GM18505 (cell line): ENCODE data around the gene ADAMTS14.
"Not testable (repeated sequence)": the region's sequence is repeated elsewhere in the genome, so short reads cannot be mapped to it uniquely, and the experiment has no call there.

Experiments used
- ATAC-seq: cut with Tn5 transposase; IDR thresholded peaks from one replicate; pipeline ENCODE4 v1.9.1; 2021; ENCODE audit not compliant: unreplicated experiment
- POLR2A ChIP-seq: IDR thresholded peaks from 4 replicates; pipeline ENCODE4 v1.6.1; 2011; ENCODE audit warnings: borderline replicate concordance; ENCODE audit not compliant: insufficient read depth, insufficient read length; ENCODE audit errors: extremely low read depth

ADAMTS14 gene

DNA sequence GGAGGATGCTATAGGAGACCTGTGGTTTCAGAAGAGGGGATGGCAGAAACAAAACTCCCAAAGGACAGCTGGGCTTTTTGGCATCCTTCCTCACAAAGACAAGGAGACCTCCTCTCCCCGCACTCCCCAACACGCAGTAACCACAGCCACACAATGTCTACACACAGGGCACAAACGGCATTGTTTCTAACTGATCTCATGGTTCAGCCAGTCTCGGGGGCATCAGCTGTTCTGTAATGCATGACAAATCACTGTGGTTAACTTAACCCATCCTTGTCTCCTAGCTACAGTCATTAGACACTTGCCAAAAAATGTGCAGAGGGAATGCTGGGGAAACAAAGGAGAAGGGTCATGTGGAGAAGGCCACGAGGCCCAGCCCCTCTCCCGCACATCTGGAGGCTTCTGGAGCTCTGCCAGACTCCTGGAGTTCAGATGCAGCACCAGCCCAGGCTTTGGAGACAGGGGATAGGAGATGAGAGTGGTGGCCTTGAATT, 7.6 kb upstream of the ADAMTS14 start:
- no peak for ATAC-seq
- no peak for TF ChIP-seq POLR2A

DNA sequence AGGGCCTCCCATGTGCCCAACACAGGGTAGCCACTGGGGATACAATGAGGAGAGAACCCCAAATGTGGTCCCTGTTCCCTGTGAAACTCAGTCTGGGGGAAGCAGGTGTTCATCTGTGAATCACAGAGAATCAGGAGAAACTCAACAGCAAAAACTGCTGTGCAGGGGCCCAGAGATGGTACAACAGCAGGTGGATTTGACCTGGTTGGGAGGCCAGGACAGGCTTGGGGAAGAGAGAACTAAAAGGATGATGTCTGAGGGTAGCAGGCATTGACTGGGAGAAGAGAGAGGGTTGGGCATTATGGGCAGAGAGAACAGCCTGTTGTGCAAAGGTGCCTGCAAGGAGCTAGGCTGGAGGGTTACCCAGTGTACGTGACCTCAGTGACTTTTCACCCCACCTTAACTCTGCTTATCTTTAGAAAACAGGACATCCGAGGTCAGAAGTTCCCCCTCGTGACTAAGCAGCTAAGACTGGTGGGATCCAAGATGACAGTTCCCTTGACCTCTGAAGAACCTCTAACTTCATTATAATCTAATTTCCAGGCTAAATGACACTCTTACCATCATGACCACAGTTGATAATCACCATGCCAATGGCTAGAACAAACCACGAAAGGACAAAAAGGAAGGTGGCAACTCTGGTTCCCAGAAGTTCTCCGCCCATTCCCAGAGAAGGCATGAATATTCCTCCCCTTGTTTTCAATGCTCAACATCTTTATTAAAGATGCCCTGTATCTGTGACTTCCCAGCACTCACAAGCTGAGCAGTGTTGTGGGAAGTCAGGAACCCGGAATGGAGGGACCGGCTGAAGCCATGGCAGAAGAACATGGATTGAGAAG, 5.1 kb upstream of the ADAMTS14 start:
- TF ChIP-seq POLR2A, result no peak
- no peak for ATAC-seq

DNA sequence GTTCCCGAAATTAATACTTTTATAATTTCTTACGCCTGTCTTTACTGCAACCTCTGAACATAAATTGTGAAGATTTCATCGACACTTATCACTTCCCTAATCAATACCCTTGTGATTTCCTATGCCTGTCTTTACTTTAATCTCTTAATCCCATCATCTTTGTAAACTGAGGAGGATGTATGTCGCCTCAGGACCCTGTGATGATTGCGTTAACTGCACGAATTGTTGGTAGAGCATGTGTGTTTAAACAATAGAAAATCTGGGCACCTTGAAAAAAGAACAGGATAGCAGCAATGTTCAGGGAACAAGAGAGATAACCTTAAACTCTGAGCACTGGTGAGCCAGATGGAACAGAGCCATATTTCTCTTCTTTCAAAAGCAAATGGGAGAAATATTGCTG, 4.5 kb upstream of the ADAMTS14 start:
- not testable (repeated sequence) for ATAC-seq

DNA sequence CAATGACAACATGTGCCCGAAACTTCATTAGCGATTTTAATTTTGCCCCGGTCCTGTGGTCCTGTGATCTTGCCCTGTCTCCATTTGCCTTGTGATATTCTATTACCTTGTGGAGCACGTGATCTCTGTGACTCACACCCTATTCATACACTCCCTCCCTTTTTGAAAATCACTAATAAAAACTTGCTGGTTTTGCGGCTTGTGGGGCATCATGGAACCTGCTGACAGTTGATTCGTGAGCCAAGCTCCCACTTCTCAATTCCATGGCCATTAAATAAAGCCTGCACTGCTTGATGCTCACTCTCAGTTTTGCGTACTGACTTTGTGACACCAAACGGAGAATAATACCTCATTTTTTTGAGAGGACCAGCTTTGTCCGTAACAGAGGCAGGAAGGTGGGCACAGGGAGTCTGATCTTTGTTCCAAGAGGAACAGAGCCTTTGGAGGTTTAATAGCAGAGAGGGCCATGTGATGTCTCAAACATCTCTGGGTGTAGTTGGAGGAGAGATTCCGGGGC, 3.8 kb upstream of the ADAMTS14 start:
- no peak for TF ChIP-seq POLR2A
- no peak for ATAC-seq

DNA sequence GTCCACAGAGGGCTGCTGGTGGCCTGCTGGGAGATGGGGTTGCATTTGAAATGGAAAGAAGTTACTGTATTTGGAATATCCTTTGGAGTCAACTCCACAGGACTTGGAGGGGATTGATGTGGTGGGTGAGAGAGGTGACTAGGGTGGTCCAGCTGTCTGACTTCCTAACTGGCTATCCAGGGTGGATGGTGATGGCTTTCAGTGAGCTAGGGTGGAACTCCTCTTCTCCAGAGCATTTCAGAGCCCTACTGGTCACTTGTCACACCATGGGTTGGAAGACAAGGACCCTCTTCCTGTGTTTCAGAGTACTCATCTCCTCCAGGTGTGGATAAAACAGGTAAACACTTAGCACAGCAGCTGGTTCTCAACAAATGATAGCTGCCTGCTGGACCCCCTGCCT, 3.3 kb upstream of the ADAMTS14 start:
- TF ChIP-seq POLR2A, result no peak
- no peak for ATAC-seq

DNA sequence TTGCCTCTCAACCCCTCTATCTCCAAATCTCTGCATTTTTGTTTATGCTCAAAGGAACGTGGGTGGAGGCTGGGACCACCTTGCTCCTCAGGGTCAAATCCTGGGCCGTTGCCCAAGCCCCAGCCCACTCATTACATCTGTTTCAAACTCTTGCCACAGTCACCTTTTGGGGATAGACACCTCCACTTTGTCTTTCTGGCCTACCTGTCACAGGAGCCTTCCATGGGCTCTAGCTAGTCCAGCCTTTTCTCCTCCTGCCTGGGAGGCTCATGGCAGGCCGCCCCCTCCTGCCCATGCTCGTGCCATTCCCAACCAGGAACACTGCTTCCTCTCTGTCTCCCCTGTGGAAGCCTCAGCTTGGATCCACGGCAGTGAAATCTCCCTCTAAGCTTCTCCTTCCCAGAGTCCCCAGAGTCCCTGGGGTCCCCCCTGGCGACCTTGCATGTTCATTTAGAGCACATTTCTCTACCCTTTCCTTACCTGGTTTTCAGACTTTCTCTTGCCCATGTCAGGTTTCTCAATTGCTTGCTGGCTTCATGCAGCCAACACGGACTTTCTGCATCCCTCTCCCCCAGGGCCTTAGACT, 2.5 kb upstream of the ADAMTS14 start:
- no peak for ATAC-seq
- TF ChIP-seq POLR2A, result no peak

DNA sequence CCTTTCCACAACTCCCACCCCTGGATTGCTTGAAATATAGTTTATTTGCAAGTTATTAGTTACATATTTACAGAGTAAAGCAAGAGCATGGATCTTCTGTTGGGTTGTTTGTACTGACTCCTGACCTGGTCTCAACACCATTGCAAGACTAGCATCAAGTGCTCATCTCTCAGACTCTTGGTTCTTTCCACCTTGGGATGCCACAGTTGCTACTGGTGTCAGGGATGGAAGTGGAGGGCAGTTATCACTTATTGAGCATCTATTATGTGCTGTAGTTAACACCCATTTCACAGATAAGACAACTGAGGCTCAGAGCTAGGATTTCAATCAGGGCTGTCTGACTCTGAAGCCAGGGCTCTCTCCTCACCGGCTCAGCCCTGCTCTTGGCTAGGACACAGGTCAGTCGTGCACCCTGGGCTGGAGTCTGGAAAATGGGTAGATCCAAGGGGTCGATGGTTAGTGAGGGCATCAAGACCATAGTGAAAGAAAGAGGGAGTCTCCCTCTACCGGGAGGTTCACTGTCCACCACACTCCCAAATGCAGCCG, 614 bp upstream of the ADAMTS14 start:
- ATAC-seq, result no peak
- TF ChIP-seq POLR2A, result no peak

DNA sequence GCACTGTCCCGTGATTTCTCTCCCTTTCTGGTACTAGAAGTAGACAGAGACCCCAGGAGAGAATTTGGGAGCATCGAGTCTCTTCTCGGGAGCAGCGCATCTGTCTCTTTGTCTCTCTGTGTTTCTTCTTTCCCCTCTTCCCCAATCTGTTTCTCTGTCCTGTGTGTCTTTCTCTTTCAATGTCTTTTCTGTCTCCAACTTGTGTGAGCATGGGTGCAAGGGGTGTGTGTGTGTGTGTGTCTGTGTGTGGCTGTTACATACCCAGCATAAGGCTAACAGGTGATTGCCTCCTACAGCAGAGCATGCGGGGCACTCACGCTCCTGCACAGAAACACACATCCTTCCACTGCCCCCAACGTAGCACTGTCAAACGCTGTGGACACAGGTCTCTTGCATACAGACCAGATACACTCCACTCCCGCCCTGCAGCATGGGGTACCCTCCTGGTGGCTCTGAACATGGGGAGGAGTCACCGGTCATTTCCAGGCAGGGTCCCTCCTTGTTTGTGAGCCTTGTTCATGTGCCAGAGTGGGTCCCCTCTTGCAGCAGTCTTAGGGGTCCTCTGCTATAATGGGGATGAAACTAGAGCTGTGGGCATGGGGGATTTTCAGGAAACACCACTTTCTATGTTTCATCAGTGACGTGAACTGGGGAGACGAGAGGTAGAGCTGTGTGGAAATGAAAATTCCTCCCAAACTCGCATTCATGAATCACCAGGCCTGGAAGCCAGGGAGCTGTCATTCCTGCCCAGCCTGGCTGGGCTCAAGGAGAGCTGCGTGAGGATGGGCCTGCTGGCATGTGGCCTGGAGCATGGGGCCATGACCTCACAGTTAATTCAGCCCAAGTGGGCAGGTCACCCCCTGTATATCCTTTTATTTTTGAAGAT, 980 bp downstream of the ADAMTS14 start:
- no peak for ATAC-seq
- TF ChIP-seq POLR2A, result no peak

DNA sequence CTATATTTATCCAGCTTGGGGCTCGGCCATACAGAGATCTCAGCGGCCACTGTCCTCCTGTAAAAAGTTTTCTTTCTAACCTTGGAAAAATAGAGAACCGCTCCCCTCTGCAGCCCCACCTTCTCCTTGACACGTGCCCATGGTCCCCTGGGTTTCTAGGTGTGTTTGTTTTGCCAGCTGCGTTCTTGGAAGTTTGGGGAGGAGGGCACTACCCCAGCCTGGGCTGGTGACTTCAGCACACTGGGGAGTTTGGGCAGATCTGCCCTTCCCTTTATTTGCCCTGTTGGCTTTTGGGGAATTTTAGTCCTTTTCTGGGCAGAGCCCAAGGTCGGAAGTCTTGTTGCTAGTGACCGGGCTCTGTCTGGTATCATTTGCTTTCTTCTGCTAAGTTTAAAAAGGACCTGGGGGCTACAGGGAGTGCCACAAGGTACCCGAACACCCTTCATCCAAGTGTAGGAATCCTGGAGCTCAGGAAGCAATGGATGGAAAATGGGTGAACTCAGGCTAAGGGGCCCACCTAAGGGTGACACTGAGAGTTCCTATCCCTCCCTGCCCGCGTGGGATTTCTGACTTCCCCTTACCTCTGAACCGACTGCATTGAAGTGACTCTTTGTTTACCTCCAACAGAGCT, 1.7 kb downstream of the ADAMTS14 start:
- no peak for ATAC-seq
- no peak for TF ChIP-seq POLR2A

DNA sequence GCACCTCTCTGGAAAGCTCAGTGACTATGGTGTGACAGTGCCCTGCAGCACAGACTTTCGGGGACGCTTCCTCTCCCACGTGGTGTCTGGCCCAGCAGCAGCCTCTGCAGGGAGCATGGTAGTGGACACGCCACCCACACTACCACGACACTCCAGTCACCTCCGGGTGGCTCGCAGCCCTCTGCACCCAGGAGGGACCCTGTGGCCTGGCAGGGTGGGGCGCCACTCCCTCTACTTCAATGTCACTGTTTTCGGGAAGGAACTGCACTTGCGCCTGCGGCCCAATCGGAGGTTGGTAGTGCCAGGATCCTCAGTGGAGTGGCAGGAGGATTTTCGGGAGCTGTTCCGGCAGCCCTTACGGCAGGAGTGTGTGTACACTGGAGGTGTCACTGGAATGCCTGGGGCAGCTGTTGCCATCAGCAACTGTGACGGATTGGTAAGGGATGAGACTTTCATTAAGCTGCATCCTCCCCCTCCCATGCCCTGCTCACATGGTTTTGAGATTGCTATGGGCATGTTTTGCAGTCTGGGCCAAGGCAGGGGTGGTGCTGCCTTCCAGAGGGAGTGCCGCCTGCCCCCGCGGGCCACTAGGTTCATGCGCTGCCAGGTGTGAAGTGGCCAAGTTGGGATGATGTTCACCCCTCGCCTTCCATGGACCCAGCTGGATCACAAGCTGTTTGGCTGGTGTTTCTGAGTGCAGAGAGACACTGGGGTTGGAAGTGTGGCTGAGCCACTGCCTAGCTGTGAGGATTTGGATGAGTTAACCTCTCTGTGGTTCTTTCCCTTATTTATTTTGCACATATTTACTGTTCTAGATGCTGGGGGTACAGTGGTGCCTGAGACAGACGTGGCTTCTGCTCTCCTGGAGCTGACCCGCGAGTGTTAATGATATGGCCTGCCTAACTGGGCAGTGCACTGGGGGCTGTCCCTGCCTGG, 2.5 kb downstream of the ADAMTS14 start:
- ATAC-seq, result no peak

DNA sequence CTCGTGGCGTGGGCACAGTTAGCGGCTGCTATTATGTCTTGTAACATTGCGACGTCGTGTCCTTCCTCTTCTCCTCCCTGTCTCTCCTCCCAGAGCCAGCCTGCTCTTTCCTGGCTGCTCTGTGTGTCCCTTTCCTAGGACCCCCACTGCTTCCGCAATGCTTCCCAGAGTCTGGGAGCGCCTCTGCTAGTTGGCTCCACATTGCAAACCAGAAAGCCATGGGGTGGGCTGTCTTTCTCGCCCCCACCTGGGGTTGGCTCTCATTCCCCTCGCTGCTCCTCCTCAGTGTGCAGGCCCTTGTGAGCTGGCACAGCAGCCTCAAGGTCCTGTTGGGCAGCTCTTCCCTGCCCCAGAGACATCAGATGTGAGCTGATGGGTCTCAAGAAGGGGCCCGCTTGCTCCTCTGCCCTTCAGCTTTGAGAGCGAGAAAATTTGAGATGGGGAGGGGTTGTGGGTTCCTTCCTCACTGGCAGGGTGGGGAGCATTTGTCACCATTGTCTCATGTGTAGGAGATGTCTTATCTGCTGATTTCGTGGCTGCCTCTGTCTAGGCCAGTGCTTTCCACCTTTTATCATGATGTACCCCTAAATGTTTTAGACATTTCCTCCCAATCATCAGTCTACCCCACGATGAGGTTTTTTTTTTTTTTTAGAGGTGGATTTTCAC, 3.3 kb downstream of the ADAMTS14 start:
- no peak for TF ChIP-seq POLR2A
- ATAC-seq, result no peak

More for the DNA sequence above, 2.5 kb downstream of the ADAMTS14 start:
- TF ChIP-seq POLR2A, result no peak
